ENCODE measurements around the gene NACA2. TPM values are rescaled to one million over a fixed set of nuclear protein-coding genes. Genes with fewer than 3 reads are reported as not detected.

Gene NACA2
- total RNA-seq, 1 donor from 2014 or later: not detected

DNA sequence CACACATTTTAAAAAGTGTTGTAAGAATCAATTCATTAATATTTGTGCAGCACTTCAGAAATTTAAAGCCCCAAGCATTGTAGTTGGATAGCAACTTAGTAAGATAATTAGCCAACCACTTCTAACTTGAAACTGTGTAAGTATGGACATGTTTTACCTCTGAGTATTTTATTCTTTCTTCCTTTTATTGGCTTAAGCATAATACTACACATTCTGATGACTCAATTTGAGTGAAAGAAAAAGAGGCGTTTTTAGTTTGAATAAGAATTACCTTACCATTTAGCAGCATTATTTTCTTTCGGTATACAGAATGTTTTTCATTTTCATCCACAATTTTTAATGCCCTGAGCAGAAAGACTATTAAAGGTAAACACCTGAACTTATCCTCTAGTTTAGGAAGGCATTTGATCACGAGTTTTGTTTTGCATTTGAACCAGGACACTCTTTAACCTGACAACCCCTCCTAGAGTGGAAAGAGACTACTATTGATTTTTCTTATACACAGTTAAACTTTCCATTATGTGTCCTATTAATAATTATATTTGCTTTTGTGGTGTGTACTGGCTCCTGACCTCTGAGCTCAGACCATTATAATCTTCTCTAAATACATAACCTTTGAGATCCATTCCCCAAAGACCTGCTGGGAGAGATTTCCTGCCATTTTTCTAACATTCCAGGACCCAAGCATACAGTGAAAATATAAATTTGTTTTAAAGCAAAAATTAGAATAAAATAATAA lies 9.2 kb downstream of the NACA2 start:
- no peak overlapping the region for H3K27ac Mint-ChIP-seq
- no peaks in the 10 kb centered on the region for H3K4me1 Mint-ChIP-seq
- H3K36me3 Mint-ChIP-seq (ENCODE audit: low read depth): no peaks in the 10 kb centered on the region
- no peak for ATAC-seq (ENCODE audit: low read depth)
- POLR2A ChIA-PET: no interaction called here
- H3K4me3 Mint-ChIP-seq: no peak overlapping the region
- peaks cover 21% of the 10 kb centered on the region for H3K27me3 Mint-ChIP-seq
- intact Hi-C loops (cut with micrococcal nuclease): no loop called here
- TF ChIP-seq, protein P1, sequence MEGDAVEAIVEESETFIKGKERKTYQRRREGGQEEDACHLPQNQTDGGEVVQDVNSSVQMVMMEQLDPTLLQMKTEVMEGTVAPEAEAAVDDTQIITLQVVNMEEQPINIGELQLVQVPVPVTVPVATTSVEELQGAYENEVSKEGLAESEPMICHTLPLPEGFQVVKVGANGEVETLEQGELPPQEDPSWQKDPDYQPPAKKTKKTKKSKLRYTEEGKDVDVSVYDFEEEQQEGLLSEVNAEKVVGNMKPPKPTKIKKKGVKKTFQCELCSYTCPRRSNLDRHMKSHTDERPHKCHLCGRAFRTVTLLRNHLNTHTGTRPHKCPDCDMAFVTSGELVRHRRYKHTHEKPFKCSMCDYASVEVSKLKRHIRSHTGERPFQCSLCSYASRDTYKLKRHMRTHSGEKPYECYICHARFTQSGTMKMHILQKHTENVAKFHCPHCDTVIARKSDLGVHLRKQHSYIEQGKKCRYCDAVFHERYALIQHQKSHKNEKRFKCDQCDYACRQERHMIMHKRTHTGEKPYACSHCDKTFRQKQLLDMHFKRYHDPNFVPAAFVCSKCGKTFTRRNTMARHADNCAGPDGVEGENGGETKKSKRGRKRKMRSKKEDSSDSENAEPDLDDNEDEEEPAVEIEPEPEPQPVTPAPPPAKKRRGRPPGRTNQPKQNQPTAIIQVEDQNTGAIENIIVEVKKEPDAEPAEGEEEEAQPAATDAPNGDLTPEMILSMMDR (IDR thresholded peaks at IDR 0.05): no peak
- CTCF ChIA-PET: no interaction called here
- H3K9me3 Mint-ChIP-seq: no peaks in the 10 kb centered on the region
- no peak for DNase-seq

DNA sequence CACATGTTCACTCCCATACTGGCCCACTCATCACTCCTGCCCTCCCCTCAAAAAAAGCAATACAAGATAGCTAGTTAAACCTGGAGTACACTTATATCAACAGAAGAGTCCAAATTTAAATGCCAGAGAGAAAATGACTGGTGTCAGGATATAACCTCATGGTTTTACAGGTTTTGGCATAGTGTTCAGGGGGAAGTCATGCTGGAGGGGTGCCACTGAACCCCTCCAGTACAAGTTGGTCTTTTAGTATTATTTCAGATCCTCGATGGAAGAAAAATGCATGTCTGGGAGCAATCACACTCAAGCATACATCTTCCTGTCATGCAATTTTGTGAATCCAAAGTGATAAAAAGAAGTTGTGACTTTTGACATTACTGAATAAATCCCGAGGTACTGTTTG lies 10.5 kb downstream of the NACA2 start:
- POLR2A ChIA-PET: no interaction called here
- intact Hi-C loops (cut with micrococcal nuclease): no loop called here
- Mint-ChIP-seq H3K4me1 (no peaks in the 10 kb centered on the region), H3K27ac (no peak overlapping the region), H3K4me3 (no peak overlapping the region), H3K9me3 (no peaks in the 10 kb centered on the region), H3K27me3 (peaks cover 23% of the 10 kb centered on the region), H3K36me3 (ENCODE audit: low read depth) (no peaks in the 10 kb centered on the region)
- CTCF ChIA-PET: interaction anchor here (0.7 kb wide), 1 partner anchor 15 kb away, joined by 3 read pairs; no protein-coding TSS in a partner anchor
- TF ChIP-seq, protein P1 (IDR thresholded peaks at IDR 0.05): no peak
- DNase-seq: no peak
- ATAC-seq (ENCODE audit: low read depth): no peak

DNA sequence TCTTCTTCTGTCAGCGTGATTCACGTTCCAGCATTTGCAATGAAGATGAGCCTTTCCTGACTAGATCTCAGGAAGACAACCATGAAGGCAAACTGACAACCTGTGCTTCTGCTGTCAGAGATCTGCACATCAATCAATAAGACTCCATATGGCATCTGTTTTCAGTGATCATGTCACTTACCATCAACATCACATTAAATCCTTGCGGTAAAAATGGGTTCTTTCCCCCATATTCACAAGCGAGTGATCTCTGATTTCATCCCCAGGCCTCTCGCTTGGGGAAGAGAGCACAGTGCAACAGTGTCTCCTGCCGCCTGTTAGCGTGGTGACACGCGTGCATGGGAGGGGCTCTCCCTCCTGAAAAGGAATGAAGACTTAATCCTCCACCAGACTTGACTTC lies 11.1 kb downstream of the NACA2 start:
- Mint-ChIP-seq H3K27ac (no peak overlapping the region), H3K4me1 (no peaks in the 10 kb centered on the region), H3K4me3 (no peak overlapping the region), H3K27me3 (peaks cover 25% of the 10 kb centered on the region), H3K9me3 (no peaks in the 10 kb centered on the region), H3K36me3 (ENCODE audit: low read depth) (no peaks in the 10 kb centered on the region)
- TF ChIP-seq, protein P1 (IDR thresholded peaks at IDR 0.05): no peak
- CTCF ChIA-PET: no interaction called here
- ATAC-seq (ENCODE audit: low read depth): no peak
- intact Hi-C loops (cut with micrococcal nuclease): no loop called here
- DNase-seq: no peak
- POLR2A ChIA-PET: no interaction called here

DNA sequence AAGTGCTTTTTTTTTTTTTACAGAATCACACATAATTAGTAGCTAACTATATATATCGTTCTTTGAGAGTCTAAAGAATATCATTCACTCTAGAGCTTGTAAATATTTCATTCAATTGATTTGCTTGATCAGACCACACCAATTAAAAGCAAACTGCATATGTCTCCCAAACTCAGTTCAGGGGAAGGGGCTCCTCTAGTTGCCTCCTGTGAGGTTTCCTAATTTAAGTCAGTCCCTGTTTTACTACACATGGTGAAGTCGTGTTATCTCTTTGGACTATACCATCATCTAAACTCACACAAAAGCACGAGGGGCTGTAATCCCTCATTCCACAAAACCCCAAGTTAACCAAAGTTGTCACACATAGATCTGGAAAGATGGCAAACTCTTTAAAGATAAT lies 11.7 kb downstream of the NACA2 start:
- POLR2A ChIA-PET: no interaction called here
- CTCF ChIA-PET: interaction anchor here (1.1 kb wide), 1 partner anchor 11 kb away, joined by 3 read pairs; no protein-coding TSS in a partner anchor
- Mint-ChIP-seq H3K27me3 (peaks cover 27% of the 10 kb centered on the region), H3K27ac (no peak overlapping the region), H3K36me3 (ENCODE audit: low read depth) (no peaks in the 10 kb centered on the region), H3K9me3 (no peaks in the 10 kb centered on the region), H3K4me1 (no peaks in the 10 kb centered on the region), H3K4me3 (no peak overlapping the region)
- TF ChIP-seq, protein P1 (IDR thresholded peaks at IDR 0.05): no peak
- ATAC-seq (ENCODE audit: low read depth) (no peak), DNase-seq (no peak)
- intact Hi-C loops (cut with micrococcal nuclease): no loop called here

DNA sequence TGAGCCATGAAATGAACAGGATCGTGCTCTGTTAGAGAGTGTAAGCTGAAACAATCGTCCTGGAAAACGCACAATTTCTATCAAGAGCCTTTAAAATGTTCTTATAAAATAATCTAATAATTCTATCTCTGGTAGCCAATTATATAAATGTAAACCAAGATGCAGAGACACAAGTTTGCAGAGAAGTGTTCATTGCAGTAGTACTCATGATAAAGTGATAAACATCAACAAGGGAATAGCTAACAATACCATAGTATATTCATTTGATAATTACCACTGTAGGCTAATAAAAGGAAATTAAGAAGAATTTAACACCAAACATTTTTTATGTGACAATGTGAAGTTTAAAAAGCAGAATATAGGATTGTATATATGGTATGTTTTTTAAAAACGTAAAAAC lies 12.4 kb downstream of the NACA2 start:
- H3K27ac Mint-ChIP-seq: no peak overlapping the region
- TF ChIP-seq, protein P1 (IDR thresholded peaks at IDR 0.05): no peak
- peaks cover 27% of the 10 kb centered on the region for H3K27me3 Mint-ChIP-seq
- ChIA-PET CTCF (interaction anchor here (1.1 kb wide), 1 partner anchor 12 kb away, joined by 3 read pairs; no protein-coding TSS in a partner anchor), POLR2A (no interaction called here)
- H3K4me1 Mint-ChIP-seq: no peaks in the 10 kb centered on the region
- no peaks in the 10 kb centered on the region for H3K9me3 Mint-ChIP-seq
- intact Hi-C loops (cut with micrococcal nuclease): no loop called here
- H3K36me3 Mint-ChIP-seq (ENCODE audit: low read depth): no peaks in the 10 kb centered on the region
- ATAC-seq (ENCODE audit: low read depth) (no peak), DNase-seq (no peak)
- H3K4me3 Mint-ChIP-seq: no peak overlapping the region

All from activated B cell treated with CpG ODN at 0.5 μM for 24 hours (primary cell).